Immature natural killer cell (primary cell): ENCODE data around the gene NFATC4. TPM values are rescaled to one million over a fixed set of nuclear protein-coding genes. Genes with fewer than 3 reads are reported as not detected.
"Not testable (repeated sequence)": the region's sequence is repeated elsewhere in the genome, so short reads cannot be mapped to it uniquely, and the experiment has no call there.

ENCODE experiments used
- DNase-seq, 3 donors: peaks; one replicate each; pipeline ENCODE4 v3.0.0; 2022; ENCODE audit warnings: mixed read lengths in 1 of 3
- H3K27ac Mint-ChIP-seq, 6 donors: one replicate each; pipeline ENCODE4 v1.8.0; 2020; ENCODE audit warnings: mixed read lengths in 6 of 6, mild to moderate bottlenecking in 5 of 6, inconsistent platforms in 4 of 6, moderate library complexity in 3 of 6
- H3K27me3 Mint-ChIP-seq, 3 donors: one replicate each; pipeline ENCODE4 v1.8.0; 2020 to 2021; ENCODE audit warnings: low read depth in 3 of 3, mild to moderate bottlenecking in 3 of 3, mixed read lengths in 3 of 3, moderate library complexity in 3 of 3, inconsistent platforms in 1 of 3
- H3K36me3 Mint-ChIP-seq, 3 donors: one replicate each; pipeline ENCODE4 v1.8.0; 2020; ENCODE audit warnings: mixed read lengths in 3 of 3, inconsistent platforms in 2 of 3, mild to moderate bottlenecking in 2 of 3
- H3K4me1 Mint-ChIP-seq, 2 donors: one replicate each; pipeline ENCODE4 v1.8.0; 2020; ENCODE audit warnings: inconsistent platforms in 2 of 2, mild to moderate bottlenecking in 2 of 2, mixed read lengths in 2 of 2, moderate library complexity in 1 of 2
- H3K4me3 Mint-ChIP-seq, 5 donors: one replicate each; pipeline ENCODE4 v1.8.0; 2020; ENCODE audit warnings: mild to moderate bottlenecking in 5 of 5, mixed read lengths in 5 of 5, inconsistent platforms in 3 of 5, moderate library complexity in 3 of 5
- H3K9me3 Mint-ChIP-seq, 6 donors: one replicate each; pipeline ENCODE4 v1.8.0; 2020; ENCODE audit warnings: mild to moderate bottlenecking in 6 of 6, mixed read lengths in 6 of 6, inconsistent platforms in 4 of 6, moderate library complexity in 3 of 6
- polyA plus RNA-seq, 3 donors: library from polyadenylated mRNA; unstranded; fragments of 300-500 nt; fragmentation: Illumina TruSeq; gene quantifications; one replicate each; pipeline ENCODE4 v1.2.3, GENCODE V29; 2021

The NFATC4 gene
- polyA plus RNA-seq, 3 donors from 2014 or later, result not detected

- peak overlapping the region in 3 of 6 donors; percentile 35 to 76 (median 62) for H3K27ac Mint-ChIP-seq
- peaks cover 29 to 34% of the 10 kb centered on the region in 2 donors for H3K4me1 Mint-ChIP-seq
- H3K27me3 Mint-ChIP-seq, result peaks cover 19 to 25% (median 23%) of the 10 kb centered on the region in 3 donors
These were observed 2.2 kb upstream of the NFATC4 start for GRCh38 chr14:24365600-24366412.

GRCh38 chr14:24366413-24366720 is 1.6 kb upstream of the NFATC4 start:
- no peak overlapping the region for H3K27ac Mint-ChIP-seq
- H3K4me3 Mint-ChIP-seq, result peak overlapping the region in 2 of 5 donors; percentile 42 to 84
- peaks cover 29 to 34% of the 10 kb centered on the region in 2 donors for H3K4me1 Mint-ChIP-seq
- no peak for DNase-seq
- H3K27me3 Mint-ChIP-seq, result peaks cover 22 to 25% (median 25%) of the 10 kb centered on the region in 3 donors
- no peaks in the 10 kb centered on the region for H3K36me3 Mint-ChIP-seq
- H3K9me3 Mint-ChIP-seq, result no peaks in the 10 kb centered on the region

More at GRCh38 chr14:24365600-24366412, 2.2 kb upstream of the NFATC4 start:
- Mint-ChIP-seq H3K36me3 (no peaks in the 10 kb centered on the region), H3K9me3 (no peaks in the 10 kb centered on the region), H3K4me3 (peak overlapping the region; percentile 75 to 84 (median 77))
- peak; percentile 69 to 78 (median 69) for DNase-seq

GRCh38 chr14:24366721-24367513 is 1.1 kb upstream of the NFATC4 start:
- peaks cover 21 to 25% (median 22%) of the 10 kb centered on the region in 3 donors for H3K27me3 Mint-ChIP-seq
- H3K9me3 Mint-ChIP-seq, result no peaks in the 10 kb centered on the region
- H3K4me3 Mint-ChIP-seq, result peak overlapping the region; percentile 68 to 78 (median 75)
- no peak overlapping the region for H3K27ac Mint-ChIP-seq
- H3K36me3 Mint-ChIP-seq, result no peaks in the 10 kb centered on the region
- peaks cover 29 to 34% of the 10 kb centered on the region in 2 donors for H3K4me1 Mint-ChIP-seq
- DNase-seq, result peak; percentile 20 to 35 (median 29)

GRCh38 chr14:24368212-24368561 is 203 bp downstream of the NFATC4 start:
- H3K4me1 Mint-ChIP-seq, result peaks cover 29 to 34% of the 10 kb centered on the region in 2 donors
- peak overlapping the region in 2 of 5 donors; percentile 17 to 30 for H3K4me3 Mint-ChIP-seq
- no peak for DNase-seq
- no peaks in the 10 kb centered on the region for H3K9me3 Mint-ChIP-seq
- no peak overlapping the region for H3K27ac Mint-ChIP-seq
- peaks cover 20 to 24% (median 23%) of the 10 kb centered on the region in 3 donors for H3K27me3 Mint-ChIP-seq
- no peaks in the 10 kb centered on the region for H3K36me3 Mint-ChIP-seq

GRCh38 chr14:24368562-24369252 is 723 bp downstream of the NFATC4 start:
- peak; percentile 55 to 70 (median 62) for DNase-seq
- peaks cover 20 to 24% (median 23%) of the 10 kb centered on the region in 3 donors for H3K27me3 Mint-ChIP-seq
- H3K4me1 Mint-ChIP-seq, result peaks cover 29 to 34% of the 10 kb centered on the region in 2 donors
- H3K9me3 Mint-ChIP-seq, result no peaks in the 10 kb centered on the region
- no peaks in the 10 kb centered on the region for H3K36me3 Mint-ChIP-seq
- peak overlapping the region in 1 of 6 donors; percentile 46 for H3K27ac Mint-ChIP-seq
- H3K4me3 Mint-ChIP-seq, result peak overlapping the region; percentile 18 to 37 (median 33)

GRCh38 chr14:24369463-24369862 is 1.5 kb downstream of the NFATC4 start:
- DNase-seq, result no peak
- Mint-ChIP-seq H3K4me1 (peaks cover 29 to 34% of the 10 kb centered on the region in 2 donors), H3K36me3 (no peaks in the 10 kb centered on the region), H3K4me3 (peak overlapping the region; percentile 18 to 37 (median 33)), H3K9me3 (no peaks in the 10 kb centered on the region), H3K27ac (no peak overlapping the region), H3K27me3 (peaks cover 20 to 24% (median 23%) of the 10 kb centered on the region in 3 donors)

- Mint-ChIP-seq H3K27me3 (peaks cover 20 to 21% (median 21%) of the 10 kb centered on the region in 3 donors), H3K4me3 (no peak overlapping the region), H3K27ac (no peak overlapping the region)
These were observed 2.1 kb downstream of the NFATC4 start for GRCh38 chr14:24369907-24370687.

GRCh38 chr14:24370748-24371147 is 2.8 kb downstream of the NFATC4 start:
- peaks cover 22 to 27% of the 10 kb centered on the region in 2 donors for H3K4me1 Mint-ChIP-seq
- H3K27ac Mint-ChIP-seq, result no peak overlapping the region
- no peak for DNase-seq
- no peak overlapping the region for H3K4me3 Mint-ChIP-seq
- no peaks in the 10 kb centered on the region for H3K9me3 Mint-ChIP-seq
- H3K36me3 Mint-ChIP-seq, result no peaks in the 10 kb centered on the region
- H3K27me3 Mint-ChIP-seq, result peaks cover 15 to 17% (median 17%) of the 10 kb centered on the region in 3 donors

More at GRCh38 chr14:24369907-24370687, 2.1 kb downstream of the NFATC4 start:
- no peak for DNase-seq
- Mint-ChIP-seq H3K4me1 (peaks cover 29 to 34% of the 10 kb centered on the region in 2 donors), H3K36me3 (no peaks in the 10 kb centered on the region), H3K9me3 (no peaks in the 10 kb centered on the region)

- not testable (repeated sequence) for H3K4me3 Mint-ChIP-seq, H3K27ac Mint-ChIP-seq, H3K9me3 Mint-ChIP-seq
These were observed 3.6 kb downstream of the NFATC4 start for GRCh38 chr14:24371605-24372004.

GRCh38 chr14:24372701-24373416 is 4.9 kb downstream of the NFATC4 start:
- no peak for DNase-seq
- H3K9me3 Mint-ChIP-seq, result no peaks in the 10 kb centered on the region
- H3K27me3 Mint-ChIP-seq, result peaks cover 4 to 9% (median 5%) of the 10 kb centered on the region in 3 donors
- no peak overlapping the region for H3K27ac Mint-ChIP-seq
- peaks cover 7 to 8% of the 10 kb centered on the region in 2 donors for H3K4me1 Mint-ChIP-seq
- H3K36me3 Mint-ChIP-seq, result no peaks in the 10 kb centered on the region
- no peak overlapping the region for H3K4me3 Mint-ChIP-seq

More at GRCh38 chr14:24371605-24372004, 3.6 kb downstream of the NFATC4 start:
- DNase-seq, H3K36me3 Mint-ChIP-seq: not testable (repeated sequence)
- peaks cover 19% of the 10 kb centered on the region in 2 donors for H3K4me1 Mint-ChIP-seq
- H3K27me3 Mint-ChIP-seq, result peaks cover 10 to 16% (median 12%) of the 10 kb centered on the region in 3 donors

- DNase-seq, result no peak
- no peaks in the 10 kb centered on the region for H3K4me1 Mint-ChIP-seq
These were observed 8.6 kb downstream of the NFATC4 start for GRCh38 chr14:24376448-24377070.

GRCh38 chr14:24377126-24377525 is 9.1 kb downstream of the NFATC4 start:
- no peak overlapping the region for H3K4me3 Mint-ChIP-seq
- H3K4me1 Mint-ChIP-seq, result no peaks in the 10 kb centered on the region
- H3K27ac Mint-ChIP-seq, result no peak overlapping the region
- H3K27me3 Mint-ChIP-seq, result peaks cover 3 to 5% (median 5%) of the 10 kb centered on the region in 3 donors
- no peak for DNase-seq
- H3K9me3 Mint-ChIP-seq, result no peaks in the 10 kb centered on the region
- no peaks in the 10 kb centered on the region for H3K36me3 Mint-ChIP-seq

More at GRCh38 chr14:24376448-24377070, 8.6 kb downstream of the NFATC4 start:
- Mint-ChIP-seq H3K27me3 (peaks cover 3 to 5% (median 4%) of the 10 kb centered on the region in 3 donors), H3K9me3 (no peaks in the 10 kb centered on the region), H3K4me3 (no peak overlapping the region), H3K36me3 (no peaks in the 10 kb centered on the region), H3K27ac (no peak overlapping the region)
